IgD-negative memory B cell (primary cell): Measurements from ENCODE around the gene GPR85. TPM values are rescaled to one million over a fixed set of nuclear protein-coding genes. Genes with fewer than 3 reads are reported as not detected.
A peak's percentile ranks its signal among the peaks of the same experiment; 100 is the strongest.

Experiments used
- H3K27ac Mint-ChIP-seq, 3 donors: one replicate each; pipeline ENCODE4 v1.8.0; 2020 to 2022; ENCODE audit warnings: mild to moderate bottlenecking in 3 of 3, mixed read lengths in 3 of 3, moderate library complexity in 1 of 3
- H3K27me3 Mint-ChIP-seq: one replicate; pipeline ENCODE4 v1.8.0; 2021; ENCODE audit warnings: mixed read lengths
- H3K36me3 Mint-ChIP-seq: one replicate; pipeline ENCODE4 v1.8.0; 2020; ENCODE audit warnings: mild to moderate bottlenecking, mixed read lengths
- H3K4me1 Mint-ChIP-seq, 3 donors: one replicate each; pipeline ENCODE4 v1.8.0; 2020 to 2022; ENCODE audit warnings: mixed read lengths in 3 of 3, mild to moderate bottlenecking in 1 of 3
- H3K4me3 Mint-ChIP-seq, 4 donors: one replicate each; pipeline ENCODE4 v1.8.0; 2020 to 2022; ENCODE audit warnings: mild to moderate bottlenecking in 4 of 4, mixed read lengths in 4 of 4, moderate library complexity in 3 of 4
- H3K9me3 Mint-ChIP-seq, 3 donors: one replicate each; pipeline ENCODE4 v1.8.0; 2020 to 2021; ENCODE audit warnings: mixed read lengths in 3 of 3, mild to moderate bottlenecking in 1 of 3
- polyA plus RNA-seq: library from polyadenylated mRNA; unstranded; fragments of 300-500 nt; fragmentation: Illumina TruSeq; gene quantifications from one replicate; pipeline ENCODE4 v1.2.3, GENCODE V29; 2021

Gene GPR85
- polyA plus RNA-seq, 1 donor from 2014 or later: not detected

DNA sequence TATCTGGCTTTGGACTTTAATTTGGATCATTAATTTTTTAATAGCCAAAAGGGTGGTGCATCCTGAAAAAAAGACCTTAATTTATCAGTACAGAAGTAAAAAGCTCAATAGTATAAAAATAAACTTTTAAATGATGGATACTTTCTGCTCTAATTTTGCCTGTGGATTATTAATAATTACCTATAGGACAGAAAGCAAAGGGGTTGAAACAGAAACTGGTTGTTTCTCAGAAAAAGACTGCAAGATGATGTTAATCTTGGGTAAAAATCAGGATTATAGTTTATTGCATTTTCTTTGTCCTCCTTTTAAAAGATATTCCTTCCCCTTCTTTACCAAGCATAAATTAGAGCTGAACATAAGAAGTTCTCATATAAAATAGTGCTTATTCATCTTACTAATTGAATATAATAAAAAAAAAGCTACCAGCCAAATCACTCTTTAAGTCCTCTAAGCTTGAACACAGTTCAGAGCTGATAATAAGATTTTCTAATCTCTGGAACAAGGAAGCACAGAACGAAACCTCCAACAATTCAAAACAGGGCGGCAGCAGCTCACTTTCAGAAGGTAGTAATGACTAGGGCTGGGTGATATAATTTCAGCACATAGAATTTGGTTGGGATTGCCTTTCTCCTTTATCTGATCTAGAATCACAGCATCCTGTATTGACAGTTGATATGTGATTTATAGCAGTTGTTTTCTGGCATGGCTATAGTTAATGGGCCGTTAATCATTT lies 8.1 kb upstream of the GPR85 start:
- H3K4me3 Mint-ChIP-seq: no peak overlapping the region
- H3K27me3 Mint-ChIP-seq: peaks cover 7% of the 10 kb centered on the region
- no peaks in the 10 kb centered on the region for H3K36me3 Mint-ChIP-seq
- H3K4me1 Mint-ChIP-seq: peaks cover 0 to 2% (median 0%) of the 10 kb centered on the region in 3 donors
- no peak overlapping the region for H3K27ac Mint-ChIP-seq
- peaks cover 0 to under 1% (median 0%) of the 10 kb centered on the region in 3 donors for H3K9me3 Mint-ChIP-seq

DNA sequence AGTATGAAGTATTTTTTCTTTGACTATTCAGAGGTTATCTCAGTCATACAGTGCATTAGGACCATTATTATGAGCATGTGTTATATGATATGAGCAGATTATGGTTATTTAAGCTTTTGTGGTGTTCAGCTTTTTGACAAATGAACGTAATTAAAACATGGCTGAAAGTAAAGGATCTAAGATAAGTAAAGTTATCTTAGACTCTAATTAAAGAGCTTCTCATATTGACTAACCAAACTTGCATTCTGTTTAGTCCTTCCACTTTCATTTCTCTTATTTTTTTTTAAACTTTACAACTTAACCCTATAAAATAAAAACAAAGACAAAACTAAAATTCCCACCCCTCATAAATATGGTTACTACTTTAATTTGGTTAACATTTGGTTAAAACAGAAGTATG lies 6.9 kb upstream of the GPR85 start:
- peaks cover 0 to 1% (median 0%) of the 10 kb centered on the region in 3 donors for H3K9me3 Mint-ChIP-seq
- no peak overlapping the region for H3K4me3 Mint-ChIP-seq
- H3K27ac Mint-ChIP-seq: no peak overlapping the region
- H3K27me3 Mint-ChIP-seq: peaks cover 8% of the 10 kb centered on the region
- H3K36me3 Mint-ChIP-seq: no peaks in the 10 kb centered on the region
- peaks cover 0 to 2% (median 0%) of the 10 kb centered on the region in 3 donors for H3K4me1 Mint-ChIP-seq

DNA sequence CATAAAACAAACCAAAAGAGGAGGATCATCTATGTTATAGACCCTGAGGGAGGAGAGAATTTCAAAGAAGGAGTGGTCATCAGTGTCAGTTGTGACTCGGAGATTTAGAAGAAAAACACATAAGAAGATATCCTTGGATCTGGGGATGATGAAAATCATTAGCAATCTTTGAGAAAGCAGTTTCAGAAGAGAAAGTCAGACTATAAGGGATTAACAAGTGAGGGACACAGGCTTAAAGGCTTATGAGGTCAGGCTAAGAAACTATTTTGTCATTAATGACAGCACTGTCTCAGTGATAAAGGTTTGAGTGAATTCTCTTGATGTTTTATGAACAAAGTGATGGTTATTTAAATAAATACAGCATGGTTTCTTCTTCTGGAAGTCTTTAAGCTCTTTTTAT lies 6.1 kb upstream of the GPR85 start:
- Mint-ChIP-seq H3K4me3 (no peak overlapping the region), H3K9me3 (peaks cover 0 to 1% (median 0%) of the 10 kb centered on the region in 3 donors), H3K27me3 (peaks cover 10% of the 10 kb centered on the region), H3K36me3 (no peaks in the 10 kb centered on the region), H3K4me1 (peaks cover 0 to 2% (median 0%) of the 10 kb centered on the region in 3 donors), H3K27ac (no peak overlapping the region)

DNA sequence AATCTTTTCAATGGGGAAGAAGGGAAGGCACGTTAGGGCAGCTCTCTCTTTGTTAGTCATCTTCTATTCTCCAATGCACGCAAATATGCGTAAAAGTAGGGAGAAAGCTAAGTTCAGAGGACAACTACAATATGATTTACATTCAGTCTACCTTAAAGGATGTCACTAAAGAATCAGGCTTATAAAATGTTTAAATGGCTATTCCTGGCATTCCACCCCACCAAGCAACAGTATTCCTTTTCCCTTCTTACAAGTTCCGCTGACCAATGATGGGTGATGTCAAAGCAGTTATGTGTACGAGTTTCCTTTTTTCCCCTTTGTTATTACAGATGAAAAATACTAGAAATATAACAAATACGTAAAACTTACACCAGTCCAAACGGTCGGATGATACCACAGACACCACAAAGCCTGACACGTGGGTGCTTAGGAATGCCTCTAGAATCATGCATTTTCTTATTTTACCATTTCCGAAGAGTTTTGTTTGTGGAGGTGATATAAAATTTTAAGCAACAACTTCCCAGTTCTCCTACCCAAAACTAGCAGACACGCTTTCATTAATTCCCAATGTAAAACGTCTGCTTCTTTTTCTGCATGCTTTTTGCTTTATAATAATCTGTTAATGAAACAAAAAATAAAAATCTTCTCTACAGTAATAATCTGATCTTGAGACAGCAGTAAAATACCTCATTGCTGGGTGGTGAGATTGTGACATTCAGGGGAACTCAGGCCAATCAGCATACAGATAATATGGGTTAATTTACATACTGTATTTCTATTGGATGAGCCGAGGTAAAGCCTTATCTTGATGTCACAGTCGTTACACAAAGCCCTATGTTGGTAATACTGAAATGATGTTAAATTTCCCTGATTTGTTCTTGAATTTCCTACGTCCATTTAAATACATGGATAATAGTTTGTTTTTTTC lies 708 bp upstream of the GPR85 start:
- H3K27me3 Mint-ChIP-seq: peaks cover 24% of the 10 kb centered on the region
- H3K4me3 Mint-ChIP-seq: peak overlapping the region in 1 of 4 donors; percentile 6
- no peak overlapping the region for H3K27ac Mint-ChIP-seq
- peaks cover 0 to 12% (median 7%) of the 10 kb centered on the region in 3 donors for H3K4me1 Mint-ChIP-seq
- H3K9me3 Mint-ChIP-seq: peaks cover 0 to 1% (median 0%) of the 10 kb centered on the region in 3 donors
- no peaks in the 10 kb centered on the region for H3K36me3 Mint-ChIP-seq

DNA sequence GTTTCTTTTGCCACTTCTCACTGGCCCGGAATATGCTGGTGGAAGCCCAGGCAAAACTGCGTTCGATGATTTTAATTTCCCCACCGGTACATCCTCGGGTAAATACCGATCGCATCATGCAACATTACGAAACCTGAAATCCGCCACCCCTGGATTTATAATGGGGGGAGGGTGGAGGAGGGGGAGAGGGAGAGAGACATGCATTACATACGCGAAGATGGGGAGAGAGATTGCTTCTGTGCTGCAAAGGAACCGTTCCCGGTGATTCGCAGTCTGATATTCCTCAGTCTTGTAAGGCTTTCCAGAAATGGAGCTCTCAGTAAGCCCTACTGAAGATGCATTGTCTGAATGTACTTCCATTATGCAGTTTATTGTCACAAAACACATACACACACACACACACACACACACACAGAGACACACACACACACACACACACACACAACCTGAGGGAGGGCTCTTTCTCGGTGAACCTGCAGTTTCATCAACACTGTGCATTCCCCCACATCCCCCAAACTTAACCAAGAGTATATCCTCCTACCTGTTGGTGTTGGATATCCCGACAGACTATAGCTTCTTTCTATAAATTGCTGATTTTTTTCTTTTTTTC lies 741 bp downstream of the GPR85 start:
- peaks cover 0 to 12% (median 7%) of the 10 kb centered on the region in 3 donors for H3K4me1 Mint-ChIP-seq
- peaks cover 24% of the 10 kb centered on the region for H3K27me3 Mint-ChIP-seq
- H3K9me3 Mint-ChIP-seq: peaks cover 0 to 1% (median 0%) of the 10 kb centered on the region in 3 donors
- H3K27ac Mint-ChIP-seq: peak overlapping the region in 1 of 3 donors; percentile 59
- H3K4me3 Mint-ChIP-seq: peak overlapping the region; percentile 31 to 68 (median 44)
- H3K36me3 Mint-ChIP-seq: no peaks in the 10 kb centered on the region

DNA sequence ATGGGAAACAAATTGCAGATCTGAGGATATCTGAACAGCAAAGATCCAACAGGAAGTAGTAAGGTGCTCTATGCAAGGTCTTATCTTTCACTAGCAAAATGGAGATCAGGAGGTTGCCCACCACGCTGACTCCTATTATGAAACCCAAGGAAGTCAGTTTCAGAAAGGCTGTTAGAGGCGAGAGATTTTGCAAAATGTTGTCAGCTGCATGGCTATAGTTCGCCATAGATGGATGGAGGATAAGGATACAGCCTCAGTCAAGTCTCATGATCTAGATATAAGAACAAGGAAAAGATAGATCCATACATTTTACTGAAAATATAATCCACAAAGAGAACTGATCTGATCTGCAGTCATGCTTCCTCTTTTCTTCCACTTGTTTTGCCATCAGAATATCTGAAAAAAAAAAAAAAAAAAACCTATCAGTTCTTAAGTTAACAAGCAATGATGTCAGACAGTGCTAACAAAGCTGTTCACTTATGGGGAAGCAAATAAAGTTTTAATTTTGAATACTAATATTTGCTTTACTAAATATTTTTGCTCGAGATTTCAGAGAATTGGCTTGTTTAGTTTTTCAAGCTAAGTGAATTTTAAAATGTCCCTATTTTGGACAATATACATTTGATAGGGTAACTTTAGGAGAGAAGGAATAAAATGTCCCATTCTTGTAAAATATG lies 2.0 kb downstream of the GPR85 start:
- H3K27me3 Mint-ChIP-seq: peaks cover 20% of the 10 kb centered on the region
- H3K27ac Mint-ChIP-seq: no peak overlapping the region
- H3K4me1 Mint-ChIP-seq: peaks cover 0 to 12% (median 7%) of the 10 kb centered on the region in 3 donors
- H3K9me3 Mint-ChIP-seq: peaks cover 0 to under 1% (median 0%) of the 10 kb centered on the region in 3 donors
- no peak overlapping the region for H3K4me3 Mint-ChIP-seq
- H3K36me3 Mint-ChIP-seq: no peaks in the 10 kb centered on the region

DNA sequence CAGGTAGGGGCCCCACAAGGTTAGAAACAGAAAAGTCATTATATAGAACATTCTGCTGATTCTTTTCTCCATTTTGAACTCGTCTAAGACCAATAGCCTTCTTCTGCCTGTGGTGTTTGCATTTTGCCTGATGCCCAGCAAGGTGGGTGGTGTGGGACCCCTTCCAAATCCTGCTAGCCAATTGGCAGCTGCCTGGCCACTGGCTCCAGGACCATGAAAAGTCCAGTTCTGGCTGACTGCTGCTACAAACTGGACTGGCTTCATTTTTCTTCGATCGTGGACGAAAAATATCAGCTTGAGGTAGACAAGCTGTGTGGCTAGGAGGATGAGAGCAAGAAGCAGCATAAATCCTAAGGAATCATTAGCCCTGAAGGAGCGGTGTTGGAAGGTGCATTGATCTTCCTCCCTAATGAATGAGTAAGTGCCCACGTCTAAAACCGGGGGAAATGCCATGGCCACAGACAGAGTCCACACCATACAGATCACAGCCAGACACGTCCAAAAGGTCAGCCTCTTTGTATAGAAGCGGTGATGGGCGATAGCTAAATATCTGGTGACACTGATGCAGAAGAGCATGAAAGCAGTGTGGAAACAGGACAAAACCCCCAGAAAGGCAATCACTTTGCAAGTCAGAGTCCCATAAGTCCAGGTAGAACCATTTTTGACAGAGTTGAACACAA lies 2.7 kb downstream of the GPR85 start:
- H3K4me1 Mint-ChIP-seq: peaks cover 0 to 12% (median 7%) of the 10 kb centered on the region in 3 donors
- no peaks in the 10 kb centered on the region for H3K9me3 Mint-ChIP-seq
- H3K27me3 Mint-ChIP-seq: peaks cover 20% of the 10 kb centered on the region
- H3K36me3 Mint-ChIP-seq: no peaks in the 10 kb centered on the region
- H3K4me3 Mint-ChIP-seq: no peak overlapping the region
- H3K27ac Mint-ChIP-seq: no peak overlapping the region

DNA sequence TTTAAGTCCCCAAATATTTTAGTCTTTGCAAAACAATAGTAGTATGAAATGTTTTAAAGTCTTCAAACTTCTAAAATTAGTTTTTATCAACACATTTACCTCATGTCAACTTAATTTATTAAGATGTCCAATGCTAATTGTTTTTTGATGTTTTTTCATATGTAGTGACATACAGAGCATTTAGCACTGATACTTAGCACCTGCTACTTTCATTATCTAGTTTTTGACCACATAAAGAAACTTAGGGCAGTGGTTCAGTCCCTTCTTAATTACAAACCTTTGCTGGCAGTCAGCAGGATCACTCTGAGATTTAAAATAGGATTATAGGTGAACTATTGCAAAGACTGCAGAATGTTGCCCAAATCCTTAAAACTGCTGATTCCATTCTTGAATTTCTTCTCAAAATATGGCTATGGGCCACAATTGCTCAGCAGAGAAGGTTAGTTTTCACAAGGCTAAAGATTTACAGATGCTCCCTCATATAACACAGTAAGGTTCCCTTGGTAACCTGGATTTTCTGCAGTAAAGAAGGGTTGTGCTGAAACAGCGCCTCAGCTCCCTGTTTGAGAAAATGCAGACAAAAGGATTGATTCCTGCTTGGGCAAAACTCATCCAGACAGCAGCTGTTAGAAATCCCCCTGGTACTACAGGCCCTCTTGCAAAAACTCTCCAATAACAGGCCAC lies 3.4 kb downstream of the GPR85 start:
- H3K4me1 Mint-ChIP-seq: peaks cover 0 to 12% (median 7%) of the 10 kb centered on the region in 3 donors
- peaks cover 18% of the 10 kb centered on the region for H3K27me3 Mint-ChIP-seq
- H3K9me3 Mint-ChIP-seq: no peaks in the 10 kb centered on the region
- no peak overlapping the region for H3K4me3 Mint-ChIP-seq
- H3K36me3 Mint-ChIP-seq: no peaks in the 10 kb centered on the region
- no peak overlapping the region for H3K27ac Mint-ChIP-seq

DNA sequence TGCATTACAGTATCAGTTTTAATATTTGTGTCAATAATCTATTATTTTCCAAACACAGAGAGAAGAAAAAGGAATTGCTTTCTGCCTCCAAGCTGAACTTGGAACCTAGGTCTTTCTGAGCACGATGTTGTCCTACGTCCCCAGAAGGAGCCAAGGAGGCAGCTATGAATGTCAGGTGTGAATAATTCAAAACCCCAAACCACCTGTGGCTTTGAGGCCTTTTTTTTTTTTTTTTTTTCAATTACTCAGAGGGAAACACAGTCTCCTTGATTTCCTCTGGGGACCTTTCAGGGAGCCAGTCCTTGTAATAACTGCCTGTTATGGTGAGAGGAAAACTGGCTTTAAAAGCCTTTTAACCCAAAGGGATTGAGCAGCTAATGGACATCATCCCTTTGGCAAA lies 8.3 kb downstream of the GPR85 start:
- Mint-ChIP-seq H3K27me3 (peaks cover 2% of the 10 kb centered on the region), H3K36me3 (no peaks in the 10 kb centered on the region), H3K4me3 (no peak overlapping the region), H3K27ac (no peak overlapping the region), H3K4me1 (no peaks in the 10 kb centered on the region), H3K9me3 (no peaks in the 10 kb centered on the region)

DNA sequence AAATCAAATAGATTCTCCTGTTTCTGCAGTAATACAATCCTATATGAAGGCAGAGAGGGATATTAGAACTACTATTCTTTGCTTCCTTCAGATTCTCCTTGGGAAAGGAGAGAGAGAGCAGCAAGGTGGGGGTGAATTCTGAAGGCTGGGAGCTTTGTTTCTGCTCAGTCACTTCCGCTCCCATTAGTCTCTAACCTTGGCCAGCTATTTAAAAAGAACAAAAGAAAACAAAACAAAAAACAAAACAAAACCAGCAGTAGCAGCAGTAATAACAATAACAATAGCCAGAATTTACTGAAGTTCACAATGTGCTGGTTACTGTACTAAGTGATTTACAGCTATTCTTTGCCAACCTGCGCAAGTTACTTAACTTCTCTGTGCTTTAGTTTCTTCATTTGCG lies 9.9 kb downstream of the GPR85 start:
- no peak overlapping the region for H3K4me3 Mint-ChIP-seq
- H3K9me3 Mint-ChIP-seq: no peaks in the 10 kb centered on the region
- peaks cover 2% of the 10 kb centered on the region for H3K27me3 Mint-ChIP-seq
- no peaks in the 10 kb centered on the region for H3K4me1 Mint-ChIP-seq
- H3K27ac Mint-ChIP-seq: peak overlapping the region in 1 of 3 donors; percentile 6
- H3K36me3 Mint-ChIP-seq: no peaks in the 10 kb centered on the region

DNA sequence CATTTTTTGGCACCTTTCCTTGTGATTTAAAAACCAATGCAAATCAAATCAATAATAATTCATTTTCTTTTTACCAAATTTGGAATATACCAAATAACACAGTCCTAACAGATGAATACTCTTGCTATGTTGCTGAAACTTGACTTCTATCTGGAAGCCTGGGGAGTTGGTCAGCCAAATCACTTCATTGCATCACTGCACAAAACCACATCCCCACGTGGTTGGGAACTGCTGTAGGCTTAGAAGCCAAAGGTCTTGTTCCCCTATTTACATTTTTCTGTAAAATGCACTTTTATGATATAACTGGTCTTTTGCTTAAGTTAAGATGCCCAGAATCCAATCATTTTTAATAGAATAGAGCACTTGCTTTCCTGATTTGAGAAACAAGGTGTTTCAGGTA lies 15.2 kb downstream of the GPR85 start:
- Mint-ChIP-seq H3K27ac (no peak overlapping the region), H3K4me1 (peaks cover 2 to 5% (median 4%) of the 10 kb centered on the region in 3 donors), H3K36me3 (no peaks in the 10 kb centered on the region), H3K27me3 (peaks cover 2% of the 10 kb centered on the region), H3K9me3 (no peaks in the 10 kb centered on the region), H3K4me3 (no peak overlapping the region)

DNA sequence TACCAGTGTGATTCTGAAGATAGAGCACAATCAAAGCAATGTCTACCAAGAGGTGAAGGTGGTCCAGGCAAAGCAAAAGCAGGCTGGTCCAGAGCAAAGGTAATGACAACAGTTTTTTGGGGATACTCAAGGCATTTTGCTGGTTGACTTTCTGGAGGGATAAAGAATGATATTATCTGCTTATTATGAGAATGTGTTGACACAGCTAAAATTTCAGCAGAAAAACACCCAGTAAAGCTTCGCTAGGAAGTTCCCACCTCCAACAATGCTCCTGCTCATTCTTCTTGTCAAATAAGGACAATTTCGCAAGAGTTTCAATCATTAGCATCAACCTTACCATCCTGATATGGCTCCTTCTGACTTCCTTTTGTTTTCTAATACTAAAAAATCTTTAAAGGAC lies 24.1 kb downstream of the GPR85 start:
- H3K4me1 Mint-ChIP-seq: peaks cover 0 to 2% (median 0%) of the 10 kb centered on the region in 3 donors
- H3K27me3 Mint-ChIP-seq: no peaks in the 10 kb centered on the region
- H3K9me3 Mint-ChIP-seq: no peaks in the 10 kb centered on the region
- H3K36me3 Mint-ChIP-seq: no peaks in the 10 kb centered on the region
- no peak overlapping the region for H3K4me3 Mint-ChIP-seq
- no peak overlapping the region for H3K27ac Mint-ChIP-seq

DNA sequence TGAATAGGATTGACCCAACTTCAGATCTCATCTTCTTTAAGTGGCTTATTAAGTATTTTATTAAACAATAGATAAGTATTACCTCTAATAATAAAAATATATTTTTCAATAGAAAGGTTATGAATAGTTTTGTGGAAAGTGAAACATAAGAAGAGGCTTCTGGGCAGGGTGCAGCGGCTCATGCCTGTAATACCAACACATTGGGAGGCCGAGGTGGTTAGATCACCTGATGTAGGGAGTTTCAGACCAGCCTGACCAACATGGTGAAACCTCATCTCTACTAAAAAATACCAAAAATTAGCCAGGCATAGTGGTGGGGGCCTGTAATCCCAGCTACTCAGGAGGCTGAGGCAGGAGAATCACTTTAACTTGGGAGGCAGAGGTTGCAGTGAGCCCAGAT lies 26.5 kb downstream of the GPR85 start:
- no peak overlapping the region for H3K27ac Mint-ChIP-seq
- H3K9me3 Mint-ChIP-seq: no peaks in the 10 kb centered on the region
- peaks cover 0 to 2% (median 0%) of the 10 kb centered on the region in 3 donors for H3K4me1 Mint-ChIP-seq
- H3K36me3 Mint-ChIP-seq: no peaks in the 10 kb centered on the region
- no peaks in the 10 kb centered on the region for H3K27me3 Mint-ChIP-seq
- no peak overlapping the region for H3K4me3 Mint-ChIP-seq

DNA sequence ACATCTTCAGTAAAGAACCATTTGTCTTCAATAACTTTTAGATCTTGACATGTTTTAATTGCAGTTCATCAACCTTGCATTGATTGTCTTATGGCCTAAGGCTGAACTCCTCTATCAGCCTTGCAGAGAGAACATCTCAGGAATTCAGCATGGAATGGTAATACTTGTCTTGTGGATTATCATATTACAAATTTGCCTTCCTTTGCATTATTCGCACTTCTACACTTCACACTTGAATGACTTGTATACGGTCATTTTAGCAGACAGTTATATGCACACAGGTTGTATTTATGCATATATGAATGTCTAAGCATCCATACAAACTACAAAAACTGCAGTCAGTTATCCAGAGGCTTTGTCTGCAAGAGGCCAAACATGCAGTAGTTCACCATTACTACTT lies 31.7 kb downstream of the GPR85 start:
- H3K27ac Mint-ChIP-seq: no peak overlapping the region
- peaks cover 3% of the 10 kb centered on the region for H3K27me3 Mint-ChIP-seq
- H3K36me3 Mint-ChIP-seq: no peaks in the 10 kb centered on the region
- peaks cover 0 to 5% (median 0%) of the 10 kb centered on the region in 3 donors for H3K9me3 Mint-ChIP-seq
- H3K4me3 Mint-ChIP-seq: no peak overlapping the region
- no peaks in the 10 kb centered on the region for H3K4me1 Mint-ChIP-seq
